Lower leg skin (tissue), 3 donors: ENCODE measurements around the gene PDCD1LG2.

Source experiments
- CTCF ChIP-seq, 3 donors: fragments of 450-650 bp; IDR thresholded peaks; one replicate each; pipeline ENCODE4 v1.5.1; 2016; ENCODE audit warnings: antibody characterized with exemption in 3 of 3, mild to moderate bottlenecking in 3 of 3, moderate library complexity in 2 of 3
- POLR2A ChIP-seq, 2 donors: fragments of 450-650 bp; IDR thresholded peaks; one replicate each; pipeline ENCODE4 v1.6.1; 2016 to 2017; ENCODE audit warnings: antibody characterized with exemption in 2 of 2, mild to moderate bottlenecking in 1 of 2, moderate library complexity in 1 of 2

DNA sequence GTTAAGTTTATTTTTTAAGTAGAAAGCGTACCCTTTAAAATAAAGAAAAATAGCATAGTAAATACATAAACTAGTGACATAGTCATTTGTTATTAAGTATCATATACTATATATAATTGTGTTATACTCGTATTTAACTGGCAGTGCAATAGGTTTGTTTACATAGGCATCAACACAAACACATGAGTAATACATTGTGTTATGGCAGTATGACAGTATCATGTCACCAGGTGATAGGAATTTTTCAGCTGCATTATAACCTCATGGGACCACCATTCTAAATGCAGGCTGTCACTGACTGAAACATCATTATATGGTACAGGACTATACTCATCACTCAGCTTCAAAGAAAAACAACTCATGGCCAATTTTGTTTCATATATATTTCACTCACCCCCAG lies 110.2 kb downstream of the PDCD1LG2 start:
- TF ChIP-seq CTCF (IDR thresholded peaks at IDR 0.05): no peak
- TF ChIP-seq POLR2A (IDR thresholded peaks at IDR 0.05): no peak
